Measurements from ENCODE around the gene TNFAIP8. TPM values are rescaled to one million over a fixed set of nuclear protein-coding genes. Genes with fewer than 3 reads are reported as not detected.

TNFAIP8 gene
- polyA plus RNA-seq, 4 donors: 22.7 to 33.2 (median 28.2) TPM

DNA sequence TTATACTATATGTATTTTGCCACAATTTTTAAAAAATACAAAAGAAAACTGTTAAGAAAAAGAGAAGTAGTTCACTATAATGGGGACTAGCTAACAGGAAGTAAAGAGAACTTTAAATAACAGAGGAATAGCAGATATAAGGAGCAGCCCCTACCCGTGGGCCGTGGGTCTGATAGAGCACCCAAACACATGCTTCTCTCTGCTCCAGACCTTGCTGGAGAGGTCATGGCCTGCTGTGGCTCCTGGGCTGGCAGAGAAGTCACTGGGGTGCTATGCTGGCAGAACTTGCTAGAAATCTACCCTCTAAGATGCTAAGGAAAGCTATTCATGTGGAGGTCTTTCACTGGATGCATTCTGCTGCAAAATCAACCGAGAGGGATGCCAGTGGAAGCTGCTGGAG is 10.0 kb upstream of the TNFAIP8 start:
- DNase-seq (ENCODE audit: low read depth in 4 of 4, low spot score in 2 of 4): no peak

DNA sequence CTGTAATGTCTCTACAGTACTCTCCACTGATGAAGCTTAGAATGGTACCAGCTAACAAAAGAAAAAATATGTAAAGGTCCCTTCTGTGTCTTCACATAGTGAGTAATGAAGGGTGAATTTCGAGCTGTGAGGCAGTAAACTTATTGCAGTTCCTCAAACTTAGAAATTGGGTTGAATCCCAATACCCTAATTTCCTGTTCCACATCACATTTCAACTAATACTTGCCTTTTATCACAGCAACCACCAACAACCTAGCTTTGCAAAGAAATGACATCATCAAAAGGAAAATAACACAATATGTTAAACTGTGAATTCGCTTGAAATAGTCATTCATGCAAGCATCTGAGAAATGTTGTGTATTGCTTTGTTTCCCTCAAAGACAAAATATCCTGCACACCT is 9.4 kb upstream of the TNFAIP8 start:
- no peak for DNase-seq (ENCODE audit: low read depth in 4 of 4, low spot score in 2 of 4)

DNA sequence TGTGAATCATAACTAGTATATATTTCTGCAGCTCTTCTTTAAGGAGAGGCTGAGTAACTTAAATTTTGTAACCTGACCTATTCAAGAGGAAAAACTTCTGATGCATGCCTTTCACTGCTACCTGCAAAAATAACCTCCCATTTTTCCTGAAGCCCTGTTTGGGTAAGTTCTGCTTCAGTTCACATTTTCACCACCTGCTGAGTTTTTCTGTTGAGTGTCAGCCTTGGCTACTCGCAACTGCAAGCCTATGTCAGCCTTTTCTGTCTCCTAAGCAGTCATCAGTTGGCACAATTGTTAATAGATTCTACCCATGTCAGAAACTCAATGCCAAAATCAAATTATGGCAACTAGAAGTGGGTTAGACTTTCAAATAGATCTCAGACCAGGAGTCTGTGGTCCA is 8.2 kb upstream of the TNFAIP8 start:
- DNase-seq (ENCODE audit: low read depth in 4 of 4, low spot score in 2 of 4): no peak

DNA sequence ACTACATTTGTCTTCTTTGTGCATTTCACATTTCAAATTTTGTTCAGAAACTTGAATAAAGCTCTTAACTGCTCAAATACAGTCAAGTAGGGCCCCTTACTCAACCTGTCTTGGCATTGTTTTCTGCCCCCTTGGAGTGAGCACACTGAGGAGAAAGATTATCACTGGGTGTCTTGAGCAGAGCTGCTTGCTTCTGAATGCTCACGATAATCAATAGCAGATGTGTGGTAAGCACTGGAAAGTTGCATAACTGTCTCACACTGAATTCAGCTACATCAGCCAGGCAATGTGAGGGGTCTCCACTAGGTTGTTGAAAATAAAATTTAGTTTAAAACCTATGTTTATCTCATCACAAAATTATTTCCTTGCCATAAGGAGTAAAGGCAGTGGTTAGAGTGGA is 7.8 kb upstream of the TNFAIP8 start:
- no peak for DNase-seq (ENCODE audit: low read depth in 4 of 4, low spot score in 2 of 4)

DNA sequence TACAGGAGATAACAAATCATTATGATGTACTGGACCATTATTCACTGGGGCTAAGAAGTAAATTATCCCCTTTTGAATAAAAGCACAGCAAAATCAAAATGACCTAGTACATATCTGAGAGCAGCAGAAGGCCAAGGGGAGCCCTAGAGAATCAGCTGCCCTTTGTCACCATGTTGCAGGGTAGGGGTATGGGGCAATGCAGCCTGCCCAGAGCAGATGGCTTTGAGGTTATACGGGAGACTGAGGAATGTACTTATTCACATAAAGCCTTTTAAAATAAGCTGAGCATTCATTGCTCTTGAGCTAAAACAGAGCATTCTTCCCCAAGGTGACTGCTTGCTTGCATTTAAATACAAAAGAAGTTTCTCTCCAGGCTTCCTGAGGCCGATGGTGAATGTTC is 2.6 kb upstream of the TNFAIP8 start:
- no peak for DNase-seq (ENCODE audit: low read depth in 4 of 4, low spot score in 2 of 4)

DNA sequence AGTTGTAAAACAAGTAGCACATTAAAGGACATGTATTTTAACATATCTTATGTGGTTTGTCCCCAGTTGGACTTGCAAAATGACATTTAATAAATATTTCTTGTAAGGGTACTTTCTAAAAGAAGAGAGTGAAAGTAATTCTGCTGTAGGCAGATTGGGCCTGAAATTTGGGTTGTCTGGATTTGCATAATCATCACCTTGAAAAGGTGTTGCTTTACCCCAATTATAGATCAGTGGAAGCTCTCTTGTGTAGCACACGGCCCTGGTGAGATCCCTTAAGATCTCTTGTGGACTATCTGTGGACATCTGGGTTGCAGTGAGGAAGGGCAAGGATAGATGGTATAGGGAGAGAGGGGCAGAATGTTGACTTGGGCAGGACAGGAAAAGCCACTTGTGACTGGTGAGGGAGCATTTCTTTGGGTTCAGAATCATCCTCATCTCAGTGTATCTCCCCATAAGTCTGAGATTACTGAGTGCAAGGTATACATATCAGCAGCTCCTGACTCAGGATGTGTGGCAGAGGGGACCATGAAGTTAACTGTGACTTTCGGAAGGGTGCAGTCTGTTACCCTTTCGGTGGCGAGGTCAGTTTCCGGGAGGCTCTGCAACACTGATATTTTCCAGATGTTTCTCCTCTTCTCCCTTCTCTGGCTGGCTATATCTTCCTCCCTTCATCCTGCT is 2.0 kb upstream of the TNFAIP8 start:
- DNase-seq (ENCODE audit: low read depth in 4 of 4, low spot score in 2 of 4): no peak

DNA sequence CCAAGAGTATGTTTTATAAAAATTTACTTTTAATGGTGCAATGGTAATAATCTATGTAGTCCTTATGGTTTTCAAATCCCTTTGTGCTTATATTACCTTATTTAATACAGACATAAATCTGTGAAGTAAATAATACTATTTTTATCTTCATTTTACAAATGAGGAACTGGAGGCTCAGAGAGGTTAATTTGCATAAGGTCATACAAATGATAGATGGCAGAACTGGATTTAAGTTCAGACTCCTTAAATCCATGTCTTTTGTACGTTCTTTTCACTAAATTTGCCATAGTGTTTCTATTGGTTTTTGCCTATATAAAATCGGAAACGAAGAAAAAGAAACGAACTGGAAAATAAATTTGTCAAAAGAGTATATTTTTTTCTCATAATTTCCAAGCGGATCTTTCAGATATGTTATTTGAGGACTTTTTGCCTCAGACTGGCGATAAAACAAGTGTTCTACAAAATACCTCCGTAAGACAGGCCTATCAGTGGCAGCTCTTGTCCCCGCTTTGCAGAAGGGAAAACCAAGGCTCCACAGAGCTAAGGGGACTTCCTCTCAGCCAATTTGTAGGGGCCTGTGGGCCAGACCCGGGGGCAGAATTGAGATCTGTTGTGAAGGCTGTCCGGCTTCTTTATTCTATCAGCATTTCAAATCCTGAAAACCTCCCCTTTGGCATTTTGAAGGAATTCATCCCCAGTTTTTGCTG is 1.1 kb upstream of the TNFAIP8 start:
- DNase-seq (ENCODE audit: low read depth in 4 of 4, low spot score in 2 of 4): no peak

DNA sequence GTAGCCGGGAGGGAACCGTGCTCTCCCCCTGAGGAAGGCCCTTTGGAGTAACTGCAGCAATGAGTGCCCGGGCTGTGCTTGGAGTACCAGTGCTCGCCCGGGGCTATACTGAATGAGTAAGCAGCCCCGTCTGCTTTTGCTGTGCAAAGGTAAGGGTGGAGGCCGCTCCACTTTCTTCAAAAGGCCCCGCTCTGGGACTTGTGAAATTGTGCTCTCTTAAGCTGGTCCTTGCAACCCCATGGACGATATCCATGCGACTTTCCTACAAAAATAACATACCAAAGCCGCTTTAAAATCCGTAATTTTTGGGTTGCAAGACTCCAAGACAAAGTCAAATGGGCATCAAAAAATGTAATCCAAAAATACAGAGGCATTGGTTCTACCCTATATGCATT is 578 bp upstream of the TNFAIP8 start:
- DNase-seq (ENCODE audit: low read depth in 4 of 4, low spot score in 2 of 4): no peak

DNA sequence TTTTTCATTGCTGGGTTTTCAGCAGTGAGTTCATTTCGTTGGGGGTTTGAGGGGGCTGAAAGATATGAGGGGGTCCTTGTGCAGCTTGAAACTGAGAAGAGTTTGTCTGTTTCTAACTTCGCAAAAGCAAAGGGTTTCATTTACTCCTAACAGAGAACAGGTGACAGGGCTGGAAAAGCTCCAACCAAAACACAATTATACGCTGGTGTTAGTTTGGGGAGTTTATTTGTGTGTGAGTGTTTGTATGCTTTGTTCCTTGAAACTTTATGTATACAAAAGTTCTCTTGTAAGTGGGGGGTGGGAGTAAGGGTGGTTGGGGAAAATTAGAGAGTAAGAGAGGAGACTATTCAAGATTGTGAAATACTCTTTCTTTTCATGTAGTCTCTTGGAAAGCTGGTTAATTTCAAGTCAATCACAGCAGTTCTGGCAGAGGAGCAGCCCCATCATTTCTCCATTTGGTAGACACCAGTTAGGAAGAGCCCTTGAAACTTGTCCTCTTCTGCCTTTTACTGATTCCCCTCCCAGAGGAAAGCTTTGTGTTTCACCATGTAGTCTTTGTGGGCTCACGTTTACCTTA is 881 bp downstream of the TNFAIP8 start:
- DNase-seq (ENCODE audit: low read depth in 4 of 4, low spot score in 2 of 4): peak in 1 of 4 donors; percentile 59

DNA sequence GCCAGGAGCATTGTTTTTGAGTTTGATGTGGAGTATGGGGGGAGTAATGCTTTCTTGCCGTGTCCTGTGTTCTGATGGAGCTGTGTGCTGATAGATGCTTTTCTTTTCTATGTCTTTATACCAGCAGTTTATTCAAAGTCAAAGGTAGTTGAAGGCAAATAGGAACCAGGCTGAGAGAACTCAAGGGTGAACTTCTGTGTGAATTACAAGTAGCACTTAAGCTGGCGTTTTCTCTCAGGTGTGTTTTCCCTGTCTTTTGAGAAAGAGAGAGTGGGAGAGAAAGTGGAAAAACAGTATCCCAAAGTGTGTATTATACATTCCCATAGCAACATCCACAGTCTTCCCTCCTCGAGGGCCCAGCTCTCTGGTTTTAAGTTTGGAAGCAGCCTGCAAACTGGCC is 1.5 kb downstream of the TNFAIP8 start:
- DNase-seq (ENCODE audit: low read depth in 4 of 4, low spot score in 2 of 4): no peak

DNA sequence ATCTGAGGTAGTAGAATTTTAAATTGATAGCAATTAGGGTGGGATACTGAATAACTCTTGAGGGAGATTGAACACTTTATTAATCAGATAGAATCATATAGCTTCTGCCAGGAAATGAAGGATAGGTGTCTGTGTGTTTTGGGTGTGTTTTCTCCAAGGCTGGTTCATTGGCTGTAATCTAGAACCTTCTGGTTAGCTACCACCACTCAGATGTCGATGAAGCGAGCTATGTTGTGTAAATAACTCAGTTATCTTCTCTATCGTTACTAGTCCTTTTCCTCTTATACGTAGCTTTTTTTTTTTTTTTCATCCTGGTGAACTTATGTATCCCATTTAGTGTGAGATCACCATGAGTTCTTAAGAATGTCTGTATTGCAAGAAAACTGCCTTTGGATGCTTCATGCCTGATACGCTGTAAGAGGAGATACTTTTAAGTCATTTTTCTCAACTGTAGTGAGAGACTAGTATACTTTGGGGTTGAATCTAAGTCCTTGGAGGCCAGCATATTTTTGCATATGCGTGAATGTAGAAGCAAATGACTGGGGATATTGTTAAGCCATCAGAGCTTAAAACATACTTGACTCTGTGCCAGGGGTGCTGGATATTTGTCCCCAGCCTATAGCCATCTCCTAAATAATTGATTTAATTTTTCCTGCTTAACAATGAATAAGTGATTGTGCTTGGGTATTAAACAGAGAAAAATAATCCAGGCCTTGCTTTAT is 2.1 kb downstream of the TNFAIP8 start:
- DNase-seq (ENCODE audit: low read depth in 4 of 4, low spot score in 2 of 4): no peak

DNA sequence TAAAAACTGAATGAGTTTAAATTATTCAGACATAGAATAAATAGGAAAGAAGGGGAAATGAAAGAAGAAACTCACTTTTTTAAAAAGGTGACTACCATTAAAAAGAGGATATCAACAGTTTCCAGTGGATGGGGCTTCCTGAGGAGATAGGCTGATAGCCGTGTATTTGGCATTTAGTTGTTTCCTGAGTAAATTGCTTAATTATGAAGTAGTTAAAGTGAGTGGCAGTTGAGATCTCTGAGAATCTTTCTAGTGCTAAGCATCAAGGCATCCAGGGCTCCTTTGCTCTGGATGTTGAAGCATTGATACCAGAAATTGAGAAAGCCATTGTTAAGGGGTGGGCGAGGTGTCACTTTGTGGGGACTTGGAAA is 2.7 kb downstream of the TNFAIP8 start:
- no peak for DNase-seq (ENCODE audit: low read depth in 4 of 4, low spot score in 2 of 4)

DNA sequence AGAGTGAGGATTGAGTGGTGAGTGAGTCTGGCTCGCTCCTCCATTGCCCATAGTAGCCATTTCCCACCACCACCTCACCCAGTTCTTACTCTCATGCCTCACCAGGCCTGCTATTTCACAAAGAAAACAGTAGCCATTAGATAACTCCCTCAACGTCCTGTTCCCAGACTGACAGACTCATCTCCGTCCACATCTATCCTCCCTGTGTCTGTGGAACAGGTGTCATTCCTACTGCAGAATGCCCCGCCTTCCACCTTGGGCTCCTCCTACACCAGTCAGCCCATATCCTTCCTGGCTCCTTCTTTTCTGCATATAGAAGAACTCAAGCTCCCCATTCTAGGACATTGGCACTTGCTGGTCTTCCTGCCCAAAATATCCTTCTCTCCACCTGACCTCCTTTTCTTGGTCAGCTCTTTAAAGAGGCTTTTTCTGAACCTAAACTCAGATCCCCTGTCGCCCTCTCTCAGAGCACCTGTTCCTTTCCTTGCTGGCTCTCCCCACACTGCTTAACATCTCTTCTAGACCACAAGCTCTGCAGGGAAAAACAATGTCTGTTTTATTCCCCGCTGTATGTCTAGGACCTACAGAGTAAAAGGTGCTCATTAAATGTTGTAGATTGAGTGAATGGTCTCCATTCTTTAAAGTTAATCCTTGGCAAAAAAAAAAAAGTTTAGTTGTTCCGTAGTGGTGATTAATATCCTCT is 3.2 kb downstream of the TNFAIP8 start:
- DNase-seq (ENCODE audit: low read depth in 4 of 4, low spot score in 2 of 4): no peak

DNA sequence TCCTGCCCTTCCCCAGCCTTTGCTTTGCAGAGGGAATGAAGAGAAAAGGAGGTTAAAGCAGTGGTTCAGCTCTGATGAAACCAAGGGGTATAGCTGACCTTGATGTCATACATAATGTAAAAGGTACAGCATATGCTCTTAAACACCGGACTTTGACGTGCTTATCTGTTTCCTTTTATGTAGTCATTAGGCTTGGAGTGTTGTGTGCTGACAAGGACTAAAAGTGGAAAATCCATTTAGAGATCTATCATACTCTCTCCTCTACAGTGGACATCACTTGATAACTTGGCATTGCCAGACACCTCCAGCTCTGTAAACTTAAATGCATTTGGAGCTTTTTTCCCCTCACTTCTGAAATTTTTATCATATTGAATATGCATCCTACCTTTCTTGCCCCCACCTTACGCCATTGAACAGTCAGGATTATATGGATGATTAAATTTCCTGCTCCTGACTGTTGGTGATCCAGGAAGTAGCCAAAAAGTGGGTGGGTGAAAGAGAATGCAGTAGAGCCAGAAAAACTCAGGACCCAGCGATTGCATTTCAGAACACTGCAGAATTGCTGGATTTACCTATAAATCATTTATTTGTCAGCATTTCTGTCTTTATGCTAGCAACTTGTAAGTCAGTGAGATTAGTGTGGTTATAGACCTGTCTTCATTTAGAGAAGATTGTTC is 4.1 kb downstream of the TNFAIP8 start:
- DNase-seq (ENCODE audit: low read depth in 4 of 4, low spot score in 2 of 4): no peak

DNA sequence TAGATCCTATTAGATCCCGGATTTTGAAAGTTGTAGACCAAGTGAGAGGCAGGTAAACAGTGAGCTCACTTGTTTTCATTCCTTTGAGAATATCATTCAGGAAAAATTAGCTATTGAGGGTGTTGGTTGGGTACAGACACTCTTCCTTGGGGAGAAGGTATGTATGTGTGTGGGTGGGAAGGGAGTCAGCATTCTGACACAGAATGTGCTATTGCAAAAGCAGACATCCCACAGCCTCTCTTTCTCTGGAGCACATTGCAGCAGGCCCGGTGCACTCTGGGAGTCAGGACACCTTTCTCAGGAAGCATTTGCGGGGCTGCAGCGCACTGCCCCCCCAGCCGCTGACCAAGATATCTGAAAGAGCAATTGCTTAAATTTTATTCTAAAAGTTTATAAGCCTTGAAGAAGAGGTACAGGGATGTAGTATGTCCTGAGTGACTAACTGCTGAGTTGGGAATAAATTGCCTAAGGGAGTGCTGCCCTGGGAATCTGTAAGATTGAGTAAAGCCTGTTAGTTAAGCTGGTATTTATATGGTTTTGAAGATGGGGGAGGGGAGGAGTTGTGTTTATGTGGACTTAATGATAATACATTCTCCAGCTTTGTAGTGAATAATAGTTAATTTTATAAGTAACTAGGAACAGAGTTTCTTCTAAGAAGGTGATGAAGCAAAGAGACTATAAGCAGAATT is 5.2 kb downstream of the TNFAIP8 start:
- DNase-seq (ENCODE audit: low read depth in 4 of 4, low spot score in 2 of 4): no peak

DNA sequence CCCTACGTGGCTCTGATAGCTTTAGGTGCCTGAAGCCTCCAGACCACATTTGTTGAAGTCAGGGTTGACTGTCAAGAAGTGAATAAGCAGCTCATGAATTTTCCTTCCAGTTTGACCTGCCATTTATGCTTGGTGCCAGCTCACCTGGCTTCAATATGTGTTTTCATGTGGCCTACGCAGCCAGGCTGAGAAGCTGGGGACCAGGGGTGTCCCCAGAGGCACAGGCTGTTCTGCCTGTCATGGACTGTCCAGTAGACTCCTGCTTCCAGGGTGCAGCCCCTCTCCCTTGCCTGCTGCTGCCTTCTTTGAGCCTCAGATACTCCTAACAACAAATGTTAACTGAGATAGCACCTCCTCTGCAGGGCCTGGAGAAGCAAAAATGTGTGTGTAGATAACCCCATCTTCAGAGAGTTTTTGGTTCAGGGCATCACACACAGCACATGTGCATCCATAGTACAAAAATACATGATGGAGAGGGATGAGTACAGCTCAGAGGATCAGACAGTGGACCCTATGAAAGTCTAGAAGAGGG is 5.8 kb downstream of the TNFAIP8 start:
- DNase-seq (ENCODE audit: low read depth in 4 of 4, low spot score in 2 of 4): no peak

DNA sequence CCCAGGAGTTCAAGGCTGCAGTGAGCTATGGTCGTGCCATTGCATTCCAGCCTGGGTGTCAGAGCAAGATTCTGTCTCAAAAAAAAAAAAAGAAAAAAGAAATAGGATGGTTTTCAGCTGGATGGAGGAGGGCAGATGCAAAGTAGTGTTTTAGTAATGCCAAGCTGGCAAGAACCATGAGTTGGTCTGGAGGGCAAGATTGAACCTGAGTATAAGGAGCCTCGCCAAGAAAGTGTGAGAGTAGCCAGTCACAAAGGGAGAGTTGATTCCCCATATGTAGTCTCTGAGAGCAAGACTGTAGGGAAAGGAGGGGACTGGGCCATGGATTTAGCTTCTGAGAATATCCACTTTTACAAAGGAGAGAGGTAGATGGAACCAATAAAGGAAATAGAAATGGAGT is 6.9 kb downstream of the TNFAIP8 start:
- no peak for DNase-seq (ENCODE audit: low read depth in 4 of 4, low spot score in 2 of 4)

DNA sequence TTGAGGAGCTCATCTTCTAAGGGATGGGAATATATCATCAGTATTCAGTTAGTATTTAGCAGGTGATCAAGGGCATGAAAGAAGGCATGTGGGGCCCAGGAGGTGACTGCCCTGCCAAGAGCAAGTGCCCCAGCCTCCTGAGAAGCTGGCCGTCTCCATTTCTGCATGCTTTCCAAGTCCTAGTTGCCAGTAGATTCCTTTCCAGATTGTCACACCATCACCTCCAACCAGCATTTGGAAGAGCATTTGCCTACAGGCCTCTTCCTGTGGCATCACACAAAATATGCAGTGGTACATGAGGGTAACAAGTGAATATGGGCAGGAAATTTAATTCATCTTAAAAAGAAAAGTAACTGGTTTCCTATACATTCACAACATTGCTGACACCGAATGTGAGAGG is 7.5 kb downstream of the TNFAIP8 start:
- DNase-seq (ENCODE audit: low read depth in 4 of 4, low spot score in 2 of 4): no peak

DNA sequence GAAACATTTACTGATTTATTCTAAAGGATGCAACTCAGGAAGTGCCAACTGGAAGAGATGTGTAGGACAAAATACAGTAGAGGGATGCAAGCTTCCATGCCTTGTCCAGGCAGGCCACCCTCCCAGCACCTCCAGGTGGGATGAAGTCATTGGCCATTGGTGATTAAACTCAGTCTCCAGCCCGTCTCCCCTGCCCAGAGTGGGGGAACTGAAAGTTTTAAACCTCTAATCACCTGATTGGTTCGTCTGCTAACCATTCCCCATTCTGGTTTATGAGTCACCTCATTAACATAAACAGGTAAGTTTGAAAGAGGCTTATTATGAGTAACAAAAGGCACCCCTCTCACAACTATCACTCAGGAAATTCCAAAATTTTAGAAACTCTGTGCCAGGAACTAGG is 8.1 kb downstream of the TNFAIP8 start:
- DNase-seq (ENCODE audit: low read depth in 4 of 4, low spot score in 2 of 4): no peak
